HFFc6 (cell line): Measurements from ENCODE around the gene OR10X1. TPM values are rescaled to one million over a fixed set of nuclear protein-coding genes. Genes with fewer than 3 reads are reported as not detected.

ENCODE experiments used
- DNase-seq: peaks from one replicate; pipeline ENCODE4 v3.0.0-alpha.2; 2018
- H3K27ac Mint-ChIP-seq: 2 replicates; pipeline ENCODE4 v1.8.0; 2020; ENCODE audit warnings: mild to moderate bottlenecking, mixed read lengths
- H3K27me3 Mint-ChIP-seq: 2 replicates; pipeline ENCODE4 v1.8.0; 2021; ENCODE audit warnings: mild to moderate bottlenecking, moderate library complexity, mixed read lengths; ENCODE audit not compliant: insufficient read depth
- H3K36me3 Mint-ChIP-seq: 2 replicates; pipeline ENCODE4 v1.8.0; 2021; ENCODE audit warnings: low read depth, mixed read lengths
- H3K4me1 Mint-ChIP-seq: 2 replicates; pipeline ENCODE4 v1.8.0; 2020; ENCODE audit warnings: low read depth, mixed read lengths
- H3K4me3 Mint-ChIP-seq: 2 replicates; pipeline ENCODE4 v1.8.0; 2020; ENCODE audit warnings: mild to moderate bottlenecking, moderate library complexity, mixed read lengths
- H3K9me3 Mint-ChIP-seq: 2 replicates; pipeline ENCODE4 v1.8.0; 2020; ENCODE audit warnings: mild to moderate bottlenecking, mixed read lengths
- CTCF ChIP-seq: fragments of 200-600 bp; sonication (generic); IDR thresholded peaks from 2 replicates; pipeline ENCODE4 v1.5.0; 2021; ENCODE audit warnings: antibody characterized with exemption, mild to moderate bottlenecking
- total RNA-seq, 6 experiments: library from RNA; stranded (reverse); fragmentation: NEBNext Ultra II Directional; extraction: Animal tissue kit (Norgen Biotek cat#: 25700); gene quantifications; 2 replicates in 1 of 6; 3 replicates in 5 of 6; pipeline ENCODE4 v1.2.3, GENCODE V29; 2021

The OR10X1 gene
- total RNA-seq, 6 experiments from 2014 or later, result not detected

DNA sequence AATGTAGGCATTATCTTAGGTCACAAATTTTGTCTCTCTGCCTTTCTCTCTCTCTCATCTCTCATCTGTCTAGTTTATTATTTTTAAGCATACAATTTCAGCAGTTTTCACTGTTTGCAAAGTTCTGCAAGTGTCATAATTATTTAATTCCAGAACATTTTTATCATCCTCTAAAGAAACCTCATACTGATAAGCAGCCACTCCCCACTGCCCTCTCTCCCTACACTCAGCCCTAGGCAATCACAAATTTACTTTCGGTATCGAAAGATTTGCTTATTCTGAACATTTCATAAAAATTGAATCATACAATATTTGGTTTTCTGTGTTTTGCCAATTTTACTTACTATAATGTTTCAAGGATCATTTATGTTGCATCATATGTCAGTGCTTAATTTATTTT is 42.1 kb downstream of the OR10X1 start:
- Mint-ChIP-seq H3K27me3 (no peaks in the 10 kb centered on the region; the same call in 1 of the 2 replicates), H3K9me3 (peaks cover 9% of the 10 kb centered on the region), H3K36me3 (no peaks in the 10 kb centered on the region), H3K4me1 (no peaks in the 10 kb centered on the region), H3K4me3 (peak overlapping the region; percentile 40; the same call in 1 of the 2 replicates), H3K27ac (no peak overlapping the region)
- no peak for DNase-seq
- TF ChIP-seq CTCF, result no peak

DNA sequence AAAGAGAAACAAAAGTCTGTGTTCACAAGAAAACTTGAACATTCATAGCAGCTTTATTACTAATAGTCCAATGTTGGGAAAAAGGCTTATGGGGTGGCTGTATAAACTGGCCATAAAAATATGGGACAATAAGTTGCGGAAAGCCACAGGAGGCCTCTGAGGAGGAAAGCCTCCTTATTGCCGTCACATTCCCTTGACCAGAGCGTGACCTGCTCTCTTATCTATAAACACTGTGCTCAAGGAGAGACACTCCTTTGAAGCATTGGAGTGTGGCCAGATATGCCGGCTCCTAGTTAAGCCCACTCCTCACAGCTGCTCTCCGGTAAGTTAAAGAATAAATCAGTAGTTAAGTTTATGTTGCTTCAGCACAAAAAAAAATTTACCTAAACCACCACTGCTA is 45.2 kb downstream of the OR10X1 start:
- no peaks in the 10 kb centered on the region; the same call in 1 of the 2 replicates for H3K27me3 Mint-ChIP-seq
- H3K36me3 Mint-ChIP-seq, result no peaks in the 10 kb centered on the region
- H3K9me3 Mint-ChIP-seq, result peaks cover 12% of the 10 kb centered on the region
- DNase-seq, result no peak
- no peak overlapping the region for H3K27ac Mint-ChIP-seq
- no peaks in the 10 kb centered on the region for H3K4me1 Mint-ChIP-seq
- no peak for TF ChIP-seq CTCF
- no peak overlapping the region for H3K4me3 Mint-ChIP-seq

Other genes starting within 250 kb of the OR10X1 start
- gene CD1B, start 248.4 kb downstream of the OR10X1 start, total RNA-seq, result not detected
- gene CD1E, start 226.0 kb downstream of the OR10X1 start, total RNA-seq, result not detected
- gene OR10T2, start 180.4 kb downstream of the OR10X1 start, total RNA-seq, result not detected
- not detected for gene OR10K2, start 153.7 kb downstream of the OR10X1 start, total RNA-seq
- not detected for gene OR10K1, start 118.1 kb downstream of the OR10X1 start, total RNA-seq
- gene OR10R2, start 107.7 kb downstream of the OR10X1 start, total RNA-seq, result not detected
- gene OR6Y1, start 25.5 kb downstream of the OR10X1 start, total RNA-seq, result not detected
- gene OR6P1, start 9.3 kb downstream of the OR10X1 start, total RNA-seq, result not detected
- not detected for gene OR10Z1, start 25.4 kb upstream of the OR10X1 start, total RNA-seq
- gene SPTA1, start 106.8 kb upstream of the OR10X1 start, total RNA-seq, result not detected
- gene OR6K2, start 120.8 kb upstream of the OR10X1 start, total RNA-seq, result not detected
- gene OR6K3, start 140.8 kb upstream of the OR10X1 start, total RNA-seq, result not detected
- gene OR6K6, start 174.8 kb upstream of the OR10X1 start, total RNA-seq, result not detected
- gene OR6N1, start 192.3 kb upstream of the OR10X1 start, total RNA-seq, result not detected
- not detected for gene OR6N2, start 201.3 kb upstream of the OR10X1 start, total RNA-seq